Neutrophil (primary cell): ENCODE results near the gene NCAN.

Source experiments
- H3K27ac ChIP-seq: fragments of 200-600 bp; sonication (generic); 2 replicates; pipeline ENCODE4 v1.5.1; 2016; ENCODE audit warnings: mild to moderate bottlenecking, moderate library complexity
- H3K27me3 ChIP-seq: fragments of 200-600 bp; sonication (generic); 2 replicates; pipeline ENCODE4 v1.6.0; 2016; ENCODE audit warnings: mild to moderate bottlenecking
- H3K36me3 ChIP-seq: fragments of 200-600 bp; sonication (generic); 2 replicates; pipeline ENCODE4 v1.5.1; 2017
- H3K4me1 ChIP-seq, 2 experiments: fragments of 200-600 bp in 1 of 2; sonication (generic) in 1 of 2; 1 replicate in 1 of 2; 2 replicates in 1 of 2; pipeline versions ENCODE4 v1.5.1 to v1.6.1; 2013 to 2016; ENCODE audit warnings: low read depth in 1 of 2, low read length in 1 of 2, mild to moderate bottlenecking in 1 of 2, moderate library complexity in 1 of 2; ENCODE audit not compliant: control insufficient read depth in 1 of 2, insufficient read depth in 1 of 2
- H3K4me3 ChIP-seq, 2 experiments: fragments of 200-600 bp in 1 of 2; sonication (generic) in 1 of 2; 1 replicate in 1 of 2; 2 replicates in 1 of 2; pipeline ENCODE4 v1.5.1; 2013 to 2016; ENCODE audit warnings: low read depth in 1 of 2, low read length in 1 of 2, mild to moderate bottlenecking in 1 of 2, moderate library complexity in 1 of 2
- H3K9me3 ChIP-seq: fragments of 200-600 bp; sonication (generic); 2 replicates; pipeline ENCODE4 v1.5.1; 2016
- TF ChIP-seq, protein P1 (sequence below): fragments of 200-600 bp; sonication (generic); IDR thresholded peaks from 2 replicates; pipeline ENCODE4 v1.5.1; 2016; ENCODE audit warnings: antibody characterized with exemption

NCAN gene

DNA sequence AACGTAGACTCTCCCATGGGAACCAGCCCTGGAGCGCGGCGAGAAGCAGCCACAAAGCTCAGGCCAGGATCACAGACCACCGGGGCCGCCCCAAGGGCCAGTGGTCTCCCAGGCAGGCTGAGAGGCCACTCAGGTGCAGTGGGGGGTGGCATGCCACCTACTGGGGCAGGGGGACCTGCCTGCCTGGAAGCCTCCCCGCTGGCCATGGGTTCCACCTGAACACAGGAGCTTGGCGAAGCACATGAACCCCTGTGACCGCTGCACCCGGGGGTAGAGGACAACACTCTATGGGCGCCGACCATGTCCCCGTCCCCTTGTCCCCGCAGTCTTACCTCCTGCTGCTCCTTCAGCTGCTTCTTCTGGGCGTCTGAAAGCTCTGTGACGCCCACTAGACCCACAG is 68.1 kb downstream of the NCAN start:
- H3K4me1 ChIP-seq: no peaks in the 10 kb centered on the region
- no peak overlapping the region for H3K27ac ChIP-seq
- H3K9me3 ChIP-seq: no peaks in the 10 kb centered on the region
- H3K4me3 ChIP-seq: no peak overlapping the region
- TF ChIP-seq, protein P1, sequence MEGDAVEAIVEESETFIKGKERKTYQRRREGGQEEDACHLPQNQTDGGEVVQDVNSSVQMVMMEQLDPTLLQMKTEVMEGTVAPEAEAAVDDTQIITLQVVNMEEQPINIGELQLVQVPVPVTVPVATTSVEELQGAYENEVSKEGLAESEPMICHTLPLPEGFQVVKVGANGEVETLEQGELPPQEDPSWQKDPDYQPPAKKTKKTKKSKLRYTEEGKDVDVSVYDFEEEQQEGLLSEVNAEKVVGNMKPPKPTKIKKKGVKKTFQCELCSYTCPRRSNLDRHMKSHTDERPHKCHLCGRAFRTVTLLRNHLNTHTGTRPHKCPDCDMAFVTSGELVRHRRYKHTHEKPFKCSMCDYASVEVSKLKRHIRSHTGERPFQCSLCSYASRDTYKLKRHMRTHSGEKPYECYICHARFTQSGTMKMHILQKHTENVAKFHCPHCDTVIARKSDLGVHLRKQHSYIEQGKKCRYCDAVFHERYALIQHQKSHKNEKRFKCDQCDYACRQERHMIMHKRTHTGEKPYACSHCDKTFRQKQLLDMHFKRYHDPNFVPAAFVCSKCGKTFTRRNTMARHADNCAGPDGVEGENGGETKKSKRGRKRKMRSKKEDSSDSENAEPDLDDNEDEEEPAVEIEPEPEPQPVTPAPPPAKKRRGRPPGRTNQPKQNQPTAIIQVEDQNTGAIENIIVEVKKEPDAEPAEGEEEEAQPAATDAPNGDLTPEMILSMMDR: no peak
- peaks cover 1% of the 10 kb centered on the region for H3K27me3 ChIP-seq
- peaks cover 95% of the 10 kb centered on the region for H3K36me3 ChIP-seq

DNA sequence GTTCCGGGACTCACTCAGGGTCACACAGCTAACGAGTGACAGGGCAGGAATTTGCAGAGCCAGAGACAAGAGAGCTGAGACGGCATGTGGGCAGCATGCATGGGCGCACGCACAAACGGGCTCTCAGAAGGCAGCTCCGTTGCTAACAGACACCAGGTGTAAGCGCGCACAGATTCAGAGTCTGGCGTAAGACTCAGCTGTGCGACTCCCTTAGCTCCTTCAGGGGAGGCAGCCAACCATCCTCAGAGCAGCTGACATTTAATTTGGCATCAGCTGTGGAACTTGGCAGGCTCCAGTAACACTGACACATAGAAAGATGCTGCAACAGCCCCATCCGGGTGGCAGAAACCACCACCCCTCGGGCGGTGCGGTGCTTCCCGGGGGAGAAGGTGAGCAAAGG is 68.8 kb downstream of the NCAN start:
- Histone ChIP-seq H3K4me1 (no peaks in the 10 kb centered on the region), H3K9me3 (no peaks in the 10 kb centered on the region), H3K27me3 (no peaks in the 10 kb centered on the region), H3K27ac (no peak overlapping the region), H3K36me3 (peaks cover 95% of the 10 kb centered on the region), H3K4me3 (no peak overlapping the region)
- TF ChIP-seq, protein P1: no peak

DNA sequence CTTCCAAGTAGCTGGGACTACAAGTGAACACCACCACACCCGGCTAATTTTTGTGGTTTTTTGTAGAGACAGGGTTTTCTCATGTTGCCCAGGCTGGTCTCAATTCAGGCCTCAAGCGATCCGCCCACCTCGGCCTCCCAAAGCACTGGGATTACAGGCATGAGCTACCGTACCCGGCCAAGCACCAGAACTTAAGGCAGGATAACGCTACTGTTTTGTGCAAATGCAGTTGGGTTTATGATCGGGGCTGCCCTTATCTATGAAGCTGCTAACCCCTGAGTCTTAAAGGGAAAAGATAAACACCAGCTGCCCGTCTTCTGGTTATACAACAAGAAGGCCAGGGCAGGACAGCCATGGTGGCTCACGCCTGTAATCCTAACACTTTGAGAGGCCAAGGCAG is 73.9 kb downstream of the NCAN start:
- Histone ChIP-seq H3K4me3 (no peak overlapping the region), H3K27ac (no peak overlapping the region), H3K36me3 (peaks cover 94% of the 10 kb centered on the region), H3K4me1 (no peaks in the 10 kb centered on the region), H3K27me3 (no peaks in the 10 kb centered on the region), H3K9me3 (no peaks in the 10 kb centered on the region)
- TF ChIP-seq, protein P1: no peak

DNA sequence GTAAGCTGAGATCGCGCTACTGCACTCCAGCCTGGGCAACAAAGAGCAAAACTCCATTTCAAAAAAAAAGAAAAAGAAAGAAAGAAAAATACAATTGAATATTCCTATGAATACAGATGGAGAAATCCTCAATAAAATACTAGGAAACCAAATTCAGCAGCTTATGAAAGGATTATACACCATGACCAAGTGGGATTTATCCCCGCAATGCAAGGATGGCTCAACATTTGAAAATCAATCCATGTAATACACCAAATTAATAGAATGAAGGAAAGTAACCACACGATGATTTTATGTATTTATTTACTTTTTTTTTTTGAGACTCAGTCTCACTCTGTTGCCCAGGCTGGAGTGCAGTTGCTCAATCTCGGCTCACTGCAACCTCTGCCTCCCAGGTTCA is 80.8 kb downstream of the NCAN start:
- no peak overlapping the region for H3K4me3 ChIP-seq
- no peaks in the 10 kb centered on the region for H3K9me3 ChIP-seq
- TF ChIP-seq, protein P1: no peak
- peaks cover 93% of the 10 kb centered on the region for H3K36me3 ChIP-seq
- H3K4me1 ChIP-seq: no peaks in the 10 kb centered on the region
- H3K27ac ChIP-seq: no peak overlapping the region
- H3K27me3 ChIP-seq: no peaks in the 10 kb centered on the region

DNA sequence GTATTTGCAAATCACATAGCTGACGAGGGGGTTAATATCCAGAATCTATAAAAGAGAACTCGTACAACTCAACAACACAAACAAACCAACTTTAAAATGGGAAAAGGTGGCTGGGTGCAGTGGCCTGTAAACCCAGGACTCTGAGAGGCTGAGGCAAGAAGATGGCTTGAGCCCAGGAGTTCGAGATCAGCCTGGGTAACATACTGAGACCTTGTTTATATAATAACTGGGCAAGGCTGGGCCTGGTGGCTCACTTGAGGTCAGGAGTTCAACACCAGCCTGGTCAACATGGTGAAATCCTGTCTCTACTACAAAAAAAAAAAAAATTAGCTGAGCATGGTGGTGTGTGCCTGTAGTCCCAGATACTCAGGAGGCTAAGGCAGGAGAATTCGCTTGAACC is 83.2 kb downstream of the NCAN start:
- no peak overlapping the region for H3K4me3 ChIP-seq
- H3K36me3 ChIP-seq: peaks cover 87% of the 10 kb centered on the region
- no peaks in the 10 kb centered on the region for H3K9me3 ChIP-seq
- no peaks in the 10 kb centered on the region for H3K27me3 ChIP-seq
- H3K4me1 ChIP-seq: no peaks in the 10 kb centered on the region
- TF ChIP-seq, protein P1: no peak
- no peak overlapping the region for H3K27ac ChIP-seq
